ENCODE measurements around the gene F12.
A peak's percentile ranks its signal among the peaks of the same experiment; 100 is the strongest.
"Not testable (repeated sequence)": the region's sequence is repeated elsewhere in the genome, so short reads cannot be mapped to it uniquely, and the experiment has no call there.

F12 gene

GRCh38 chr5:177417081-177417480 lies 7.7 kb upstream of the F12 start:
- DNase-seq (ENCODE audit: low read depth in 1 of 2, low spot score in 1 of 2): not testable (repeated sequence)

GRCh38 chr5:177414481-177414880 lies 5.1 kb upstream of the F12 start:
- no peak for DNase-seq (ENCODE audit: low read depth in 1 of 2, low spot score in 1 of 2)

- DNase-seq (ENCODE audit: low read depth in 1 of 2, low spot score in 1 of 2): no peak
These were observed 3.4 kb upstream of the F12 start for GRCh38 chr5:177412603-177413233.

GRCh38 chr5:177410575-177410974 lies 1.2 kb upstream of the F12 start:
- no peak for DNase-seq (ENCODE audit: low read depth in 1 of 2, low spot score in 1 of 2)

GRCh38 chr5:177405805-177406204 lies 3.6 kb downstream of the F12 start:
- DNase-seq (ENCODE audit: low read depth in 1 of 2, low spot score in 1 of 2): no peak

GRCh38 chr5:177405312-177405711 lies 4.1 kb downstream of the F12 start:
- DNase-seq (ENCODE audit: low read depth in 1 of 2, low spot score in 1 of 2): no peak

GRCh38 chr5:177404641-177405179 lies 4.7 kb downstream of the F12 start:
- no peak for DNase-seq (ENCODE audit: low read depth in 1 of 2, low spot score in 1 of 2)

GRCh38 chr5:177403792-177404640 lies 5.3 kb downstream of the F12 start:
- peak; percentile 69 to 76 for DNase-seq (ENCODE audit: low read depth in 1 of 2, low spot score in 1 of 2)

GRCh38 chr5:177403102-177403791 lies 6.1 kb downstream of the F12 start:
- DNase-seq (ENCODE audit: low read depth in 1 of 2, low spot score in 1 of 2): peak in 1 of 2 donors; percentile 25

- peak; percentile 36 to 65 for DNase-seq (ENCODE audit: low read depth in 1 of 2, low spot score in 1 of 2)
These were observed 6.9 kb downstream of the F12 start for GRCh38 chr5:177402271-177403043.

- no peak for DNase-seq (ENCODE audit: low read depth in 1 of 2, low spot score in 1 of 2)
These were observed 9.1 kb downstream of the F12 start, which contains the start of gene PFN3 for GRCh38 chr5:177399997-177400868. Gene PFN3, minus strand, starts transcription at chr5:177400661. Its CDS starts 85 bp downstream, at chr5:177400576.

GRCh38 chr5:177397875-177398390 lies 11.4 kb downstream of the F12 start:
- DNase-seq (ENCODE audit: low read depth in 1 of 2, low spot score in 1 of 2): no peak

- DNase-seq (ENCODE audit: low read depth in 1 of 2, low spot score in 1 of 2): no peak
These were observed 12.6 kb downstream of the F12 start for GRCh38 chr5:177396807-177397206.

GRCh38 chr5:177396078-177396477 lies 13.3 kb downstream of the F12 start:
- DNase-seq (ENCODE audit: low read depth in 1 of 2, low spot score in 1 of 2): no peak

GRCh38 chr5:177393990-177394389 lies 15.4 kb downstream of the F12 start:
- DNase-seq (ENCODE audit: low read depth in 1 of 2, low spot score in 1 of 2): no peak

- DNase-seq (ENCODE audit: low read depth in 1 of 2, low spot score in 1 of 2): no peak
These were observed 16.1 kb downstream of the F12 start for GRCh38 chr5:177393206-177393765.

- DNase-seq (ENCODE audit: low read depth in 1 of 2, low spot score in 1 of 2): no peak
These were observed 16.6 kb downstream of the F12 start for GRCh38 chr5:177392765-177393164.

GRCh38 chr5:177390363-177391300 lies 18.7 kb downstream of the F12 start:
- peak; percentile 76 to 83 for DNase-seq (ENCODE audit: low read depth in 1 of 2, low spot score in 1 of 2)

Data from activated CD4-positive, alpha-beta T cell treated with anti-CD3 and anti-CD28 coated beads, Interleukin-2, amount 50 U/mL, for 24 hours (primary cell).